ENCODE data around the gene GRIK5.
"Not testable (repeated sequence)": the region's sequence is repeated elsewhere in the genome, so short reads cannot be mapped to it uniquely, and the experiment has no call there.

GRIK5 gene

GRCh38 chr19:42005504-42005903 is 64.5 kb downstream of the GRIK5 start:
- no peak for DNase-seq

GRCh38 chr19:42003506-42004294 is 66.3 kb downstream of the GRIK5 start:
- DNase-seq: no peak

- no peak for DNase-seq
Observed at GRCh38 chr19:41999878-42000208, 70.2 kb downstream of the GRIK5 start.

- no peak for DNase-seq
Observed at GRCh38 chr19:41999071-41999877, 70.7 kb downstream of the GRIK5 start.

GRCh38 chr19:41998246-41999020 is 71.6 kb downstream of the GRIK5 start:
- no peak for DNase-seq

GRCh38 chr19:41997851-41998229 is 72.2 kb downstream of the GRIK5 start:
- no peak for DNase-seq

- no peak for DNase-seq
Observed at GRCh38 chr19:41997121-41997850, 72.7 kb downstream of the GRIK5 start.

- DNase-seq: no peak
Observed at GRCh38 chr19:41995959-41996797, 73.8 kb downstream of the GRIK5 start.

- no peak for DNase-seq
Observed at GRCh38 chr19:41994994-41995958, 74.7 kb downstream of the GRIK5 start.

- no peak for DNase-seq
Observed at GRCh38 chr19:41994521-41994971, 75.5 kb downstream of the GRIK5 start.

- peak in 3 of 4 experiments; percentile 23 to 38 (median 27) for DNase-seq
Observed at GRCh38 chr19:41993612-41994483, 76.2 kb downstream of the GRIK5 start, which contains the start of gene ATP1A3. TSS of gene ATP1A3 (minus strand) at chr19:41994230. CDS start at chr19:41994076, 154 bp downstream.

GRCh38 chr19:41991925-41992569 is 78.0 kb downstream of the GRIK5 start:
- not testable (repeated sequence) for DNase-seq

GRCh38 chr19:41991025-41991424 is 79.0 kb downstream of the GRIK5 start:
- DNase-seq: no peak

- DNase-seq: no peak
Observed at GRCh38 chr19:41990615-41991014, 79.4 kb downstream of the GRIK5 start.

- DNase-seq: no peak
Observed at GRCh38 chr19:41990028-41990427, 80.0 kb downstream of the GRIK5 start.

GRCh38 chr19:41988947-41989346 is 81.1 kb downstream of the GRIK5 start:
- DNase-seq: no peak

GRCh38 chr19:41987141-41987860 is 82.7 kb downstream of the GRIK5 start:
- DNase-seq: no peak

- DNase-seq: no peak
Observed at GRCh38 chr19:41984961-41985360, 85.0 kb downstream of the GRIK5 start.

Measured in activated CD4-positive, CD25-positive, alpha-beta regulatory T cell (primary cell).